T47D (cell line): ENCODE data around the gene NLK.
"Not testable (repeated sequence)": the region's sequence is repeated elsewhere in the genome, so short reads cannot be mapped to it uniquely, and the experiment has no call there.

Experiments
- DNase-seq, 2 experiments: peaks; one replicate each; pipeline versions ENCODE4 v3.0.0 to v3.0.0-alpha.2; 2011 to 2012; ENCODE audit warnings: low read depth in 1 of 2, low spot score in 1 of 2
- JUND ChIP-seq: IDR thresholded peaks from 2 replicates; pipeline ENCODE4 v1.6.1; 2012; ENCODE audit warnings: low read depth
- in situ Hi-C: cut with HindIII; loops from 2 replicates; pipeline ENCODE4 v1.10.0; 2016; ENCODE audit warnings: low sequenced_read_pairs, low pct_unique_long_range_greater_than_20kb

NLK gene

DNA sequence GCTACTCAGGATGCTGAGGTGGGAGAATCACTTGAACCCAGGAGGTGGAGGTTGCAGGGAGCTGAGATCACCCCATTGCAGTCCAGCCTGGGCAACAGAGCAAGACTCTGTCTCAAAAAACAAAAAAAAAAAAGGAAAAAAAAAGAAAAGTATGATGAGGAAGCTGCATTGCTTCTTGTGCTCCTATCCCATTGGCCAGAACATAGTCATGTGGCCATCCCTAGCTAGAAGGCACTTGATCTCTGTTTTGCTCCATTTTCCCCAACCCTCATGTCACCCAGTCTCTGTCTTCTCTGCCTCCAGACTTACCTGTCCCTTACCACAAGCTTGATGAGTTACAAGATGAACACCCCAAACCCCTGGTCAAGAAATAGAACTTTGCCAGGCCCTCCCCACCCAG, 163.8 kb downstream of the NLK start:
- DNase-seq = no peak
- in situ Hi-C loops = no loop called here
- TF ChIP-seq JUND = no peak

DNA sequence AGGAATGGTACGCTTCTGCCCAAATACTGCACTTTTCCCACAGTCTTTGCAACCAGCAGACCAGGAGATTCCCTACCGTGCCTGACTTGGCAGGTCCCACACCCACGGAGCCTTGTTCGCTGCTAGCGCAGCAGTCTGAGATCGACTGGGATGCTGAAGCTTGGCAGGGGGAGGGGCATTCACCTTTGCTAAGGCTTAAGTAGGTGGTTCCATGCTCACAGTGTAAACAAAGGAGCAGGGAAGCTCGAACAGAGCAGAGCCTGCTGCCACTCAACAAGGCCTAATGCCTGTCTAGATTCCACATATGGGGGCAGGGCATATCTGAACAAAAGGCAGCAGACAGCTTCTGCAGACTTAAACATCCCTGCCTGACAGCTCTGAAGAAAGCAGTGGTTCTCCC, 169.3 kb downstream of the NLK start:
- TF ChIP-seq JUND = no peak
- in situ Hi-C loops = no loop called here
- DNase-seq = no peak

DNA sequence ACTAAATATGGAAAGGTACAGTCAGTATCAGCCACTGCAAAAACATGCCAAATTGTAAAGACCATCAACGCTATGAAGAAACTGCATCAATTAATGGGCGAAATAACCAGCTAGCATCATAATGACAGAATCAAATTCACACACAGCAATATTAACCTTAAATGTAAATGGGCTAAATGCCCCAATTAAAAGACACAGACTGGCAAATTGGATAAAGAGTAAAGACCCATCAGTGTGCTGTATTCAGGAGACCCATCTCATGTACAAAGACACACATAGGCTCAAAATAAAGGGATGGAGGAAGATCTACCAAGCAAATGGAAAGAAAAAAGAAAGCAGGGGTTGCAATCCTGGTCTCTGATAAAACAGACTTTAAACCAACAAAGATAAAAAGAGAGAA, 171.1 kb downstream of the NLK start:
- in situ Hi-C loops, DNase-seq: not testable (repeated sequence)

DNA sequence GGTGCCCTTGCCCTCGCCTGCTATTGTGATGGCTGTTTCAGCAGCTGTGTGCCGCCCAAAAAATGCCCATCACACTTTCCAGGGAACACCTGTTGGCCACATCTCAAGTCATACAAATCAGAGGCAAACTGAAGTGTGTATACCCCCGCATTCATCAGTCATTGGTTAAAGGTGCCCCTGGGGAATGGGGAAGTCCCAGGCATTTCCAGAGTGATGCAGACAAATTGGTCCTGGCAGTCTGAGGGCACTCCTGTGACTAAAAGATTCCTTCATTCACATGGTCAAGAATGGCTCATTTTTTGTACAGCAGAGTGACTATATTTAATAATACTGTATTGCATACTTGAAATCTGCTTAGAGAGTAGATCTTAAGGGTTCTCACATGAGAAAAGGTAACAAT, 173.6 kb downstream of the NLK start:
- in situ Hi-C loops = no loop called here
- DNase-seq = no peak
- TF ChIP-seq JUND = no peak

DNA sequence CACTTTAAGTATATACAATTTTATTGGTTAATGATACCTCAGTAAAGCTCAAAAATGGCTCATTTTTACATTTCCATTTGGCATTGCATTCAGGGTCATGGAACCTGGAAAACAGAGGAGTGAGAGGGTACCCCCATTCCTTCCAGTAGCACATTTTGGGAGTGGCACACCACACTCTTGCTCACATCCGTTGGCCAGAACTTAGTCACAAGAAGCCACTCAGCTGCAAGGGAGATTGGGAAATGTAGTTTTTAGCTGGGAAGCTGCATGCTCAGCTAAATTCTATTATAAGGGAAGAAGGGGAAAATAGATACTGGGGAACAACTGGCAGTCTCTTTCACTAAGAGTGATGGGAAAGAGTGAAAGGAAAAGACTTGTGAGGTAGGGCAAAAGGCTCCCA, 174.1 kb downstream of the NLK start:
- no peak for DNase-seq
- TF ChIP-seq JUND = no peak
- in situ Hi-C loops = no loop called here

DNA sequence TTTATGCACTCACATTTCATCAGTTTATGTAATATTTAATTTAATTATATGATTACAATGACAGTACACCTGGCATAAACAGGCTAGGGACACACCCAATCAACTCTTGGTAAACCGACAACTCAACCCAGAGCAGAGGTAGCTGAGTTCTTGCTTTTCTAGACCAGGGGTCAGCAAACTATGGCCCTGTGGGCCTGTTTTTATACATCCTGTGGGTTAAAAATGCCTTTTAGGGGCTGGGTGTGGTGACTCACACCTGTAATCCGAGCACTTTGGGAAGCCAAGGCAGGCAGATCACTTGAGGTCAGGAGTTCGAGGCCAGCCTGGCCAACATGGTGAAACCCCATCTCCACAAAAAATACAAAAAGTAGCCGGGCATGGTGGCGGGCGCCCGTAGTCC, 177.3 kb downstream of the NLK start:
- in situ Hi-C loops = no loop called here
- no peak for TF ChIP-seq JUND
- DNase-seq = no peak

DNA sequence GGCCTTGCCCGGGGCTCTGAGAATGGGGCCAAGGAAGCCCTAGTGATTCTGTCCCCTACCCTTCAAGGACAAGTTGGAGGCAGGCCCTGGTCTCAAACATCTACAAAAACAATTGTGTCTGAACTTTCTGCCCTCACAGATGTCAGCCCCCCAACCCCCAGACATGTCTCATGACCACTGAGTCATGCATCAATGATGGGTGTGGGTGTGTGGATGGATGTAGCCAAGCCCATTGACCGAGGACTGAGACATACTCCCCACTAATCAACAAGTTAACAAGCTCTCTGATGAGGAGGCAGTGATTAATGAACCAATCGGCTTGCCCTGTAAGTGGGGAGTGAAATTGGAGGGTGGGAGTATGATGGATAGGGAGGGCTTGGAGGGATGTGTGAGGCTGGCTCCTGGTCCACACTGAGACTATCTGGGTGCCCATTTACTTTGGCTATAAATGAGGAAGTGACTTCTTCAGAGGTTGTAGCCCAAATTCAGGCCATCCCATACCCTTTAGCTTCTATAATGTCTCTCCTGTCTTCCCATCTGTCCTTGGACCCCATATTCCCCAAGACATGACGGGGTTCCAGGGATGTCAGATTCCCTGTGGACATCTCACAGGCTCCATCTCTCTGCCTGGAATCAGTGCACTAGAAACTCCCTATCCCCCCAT, 179.4 kb downstream of the NLK start:
- in situ Hi-C loops = no loop called here
- TF ChIP-seq JUND = no peak
- DNase-seq = no peak

DNA sequence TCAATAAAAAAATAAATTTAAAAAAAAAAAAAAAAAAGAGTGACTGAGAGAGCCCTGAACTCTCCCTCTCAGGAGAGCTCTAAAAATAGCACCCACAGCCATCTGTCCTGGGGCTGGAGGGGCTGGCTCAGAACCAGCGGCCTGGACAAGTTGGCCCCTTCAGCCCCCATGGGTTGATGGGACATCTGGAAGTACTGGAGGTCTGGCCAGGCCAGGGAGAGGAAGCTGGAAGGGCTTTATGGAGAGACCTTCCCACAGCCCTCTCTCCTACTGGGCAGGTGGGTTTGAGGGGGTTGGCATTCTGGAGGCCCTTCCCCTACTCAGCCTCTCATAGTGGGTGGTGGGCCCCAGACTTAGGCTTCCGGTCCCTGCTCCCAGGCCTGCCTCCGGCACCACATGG, 182.8 kb downstream of the NLK start:
- in situ Hi-C loops = no loop called here
- no peak for DNase-seq
- TF ChIP-seq JUND = no peak

DNA sequence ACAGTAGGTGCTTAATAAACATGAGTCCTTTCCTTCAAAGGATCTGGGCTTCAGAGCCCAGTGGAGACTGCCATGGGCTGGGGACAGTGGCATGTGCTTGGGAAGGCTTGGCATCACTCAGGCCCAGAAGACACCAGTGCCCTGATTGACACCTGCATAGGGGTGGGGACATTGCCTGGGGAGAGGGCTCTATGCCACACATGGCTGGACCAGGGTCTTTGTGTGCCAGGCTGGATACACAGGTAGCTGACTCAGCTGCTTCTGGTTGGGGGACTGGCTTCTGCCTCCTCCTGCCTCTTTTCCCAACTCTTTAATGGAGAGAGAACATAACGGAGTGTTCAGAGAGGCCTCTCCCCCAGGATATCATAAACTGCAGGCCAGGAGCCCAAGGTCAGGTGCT, 183.4 kb downstream of the NLK start:
- no peak for TF ChIP-seq JUND

DNA sequence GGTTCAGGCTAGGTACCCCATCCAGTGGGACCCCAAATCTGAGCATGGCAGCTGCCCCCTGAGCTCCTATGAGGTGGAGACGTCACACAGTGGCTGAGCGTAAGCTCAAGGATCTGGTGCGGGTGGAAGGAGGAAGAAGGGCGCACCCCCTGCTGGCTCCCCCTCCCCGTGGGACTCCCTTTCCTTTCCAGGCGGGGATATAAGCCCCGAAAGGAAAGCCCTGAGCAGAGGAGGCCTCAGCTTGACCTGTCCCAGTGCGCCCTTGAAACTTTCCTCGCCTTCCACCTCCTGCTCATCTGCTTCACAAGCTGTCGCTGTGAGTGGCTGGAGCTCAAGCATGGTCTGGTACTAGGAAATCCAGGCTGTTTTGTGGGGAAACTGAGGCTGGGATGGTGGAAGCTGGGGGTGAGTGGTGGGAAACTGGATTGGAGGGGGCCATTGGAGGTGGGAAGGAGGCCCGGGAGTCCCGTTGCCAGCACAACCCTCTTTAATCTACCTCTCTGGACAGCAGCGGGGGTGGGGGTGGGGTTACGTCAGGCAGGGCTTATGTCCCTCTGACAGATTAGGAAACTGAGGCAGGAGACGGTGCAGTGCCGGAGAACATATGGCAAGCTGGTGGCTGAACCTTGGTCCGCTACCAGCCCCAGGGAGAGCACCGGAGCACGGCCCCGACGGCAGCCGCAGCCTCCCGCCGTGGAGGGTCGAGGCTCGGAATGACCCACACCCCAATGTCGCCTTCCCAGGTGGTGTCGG, 184.3 kb downstream of the NLK start:
- in situ Hi-C loops = no loop called here
- TF ChIP-seq JUND = no peak
- no peak for DNase-seq

More for the DNA sequence above, 183.4 kb downstream of the NLK start:
- in situ Hi-C loops = no loop called here
- DNase-seq = no peak

DNA sequence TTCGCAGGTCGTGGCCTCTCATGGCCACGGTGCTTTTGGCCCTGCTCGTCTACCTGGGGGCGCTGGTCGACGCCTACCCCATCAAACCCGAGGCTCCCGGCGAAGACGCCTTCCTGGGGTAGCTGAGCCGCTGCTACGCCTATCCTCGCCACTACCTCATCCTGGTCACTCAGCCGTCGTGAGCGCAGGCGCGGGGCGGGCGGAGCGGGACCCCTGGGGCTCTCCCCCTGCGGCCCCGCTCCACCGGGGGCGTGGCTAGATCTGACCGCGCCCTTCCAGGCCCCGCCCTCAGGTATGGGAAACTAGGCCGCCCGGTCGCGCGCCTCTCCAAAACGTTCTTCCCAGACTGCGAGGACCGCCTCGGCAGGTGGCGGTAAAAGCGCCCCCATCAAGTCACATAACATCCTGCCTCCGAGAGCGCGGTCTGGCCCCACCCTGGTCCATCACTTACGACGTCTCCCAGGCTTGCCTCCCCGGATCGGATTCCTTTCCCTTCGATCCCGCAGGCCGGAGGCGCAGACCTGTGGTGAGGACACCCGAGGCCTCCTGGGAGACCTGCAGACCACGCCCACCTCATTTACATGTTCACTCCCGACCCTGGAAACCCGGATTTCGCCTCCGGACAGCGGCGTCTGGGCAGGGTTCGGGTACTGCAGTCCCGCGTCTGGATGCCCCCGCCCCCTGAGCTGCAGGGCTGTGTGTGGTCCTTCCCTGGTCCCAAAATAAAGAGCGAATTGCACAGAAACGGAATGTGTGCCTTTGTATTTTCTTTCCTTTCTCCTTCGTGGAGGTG, 185.0 kb downstream of the NLK start:
- in situ Hi-C loops = no loop called here
- TF ChIP-seq JUND = no peak
- peak; percentile 97 to 98 for DNase-seq

DNA sequence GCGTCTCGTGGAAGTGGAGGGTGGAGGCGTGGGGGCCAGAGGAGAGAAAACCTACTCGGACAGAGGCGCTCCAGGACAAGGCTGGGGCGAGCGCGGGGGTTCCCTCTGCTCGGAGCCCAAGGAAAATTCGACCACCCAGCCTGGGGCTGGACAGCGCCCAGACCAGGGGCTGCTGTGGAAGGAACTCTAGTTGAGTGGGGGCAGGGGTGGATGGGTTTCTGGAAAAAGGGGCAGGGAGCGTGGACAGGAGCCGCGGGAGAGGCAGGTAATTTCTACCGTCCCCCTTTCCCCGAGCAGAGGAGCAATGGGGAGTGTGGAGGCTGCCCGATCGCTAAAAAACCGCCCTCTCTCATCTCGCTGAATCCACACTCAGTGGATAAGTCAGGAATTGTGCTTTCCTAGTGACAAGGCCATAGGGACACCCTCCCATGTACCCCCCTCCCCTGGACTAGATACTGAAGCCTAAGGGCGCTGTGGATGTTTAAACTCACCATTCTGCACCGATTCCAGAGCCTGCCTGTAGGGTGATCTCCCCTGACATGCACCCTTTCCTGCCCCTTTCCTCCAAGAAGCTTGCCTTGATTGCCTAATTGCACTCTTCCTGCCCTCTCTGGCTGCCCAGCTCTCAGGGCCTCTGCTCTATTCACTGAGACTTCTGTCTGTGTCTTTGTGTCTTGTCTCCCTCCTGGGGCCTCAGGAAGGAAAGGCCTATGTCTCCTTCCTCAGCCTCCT, 185.8 kb downstream of the NLK start:
- no peak for TF ChIP-seq JUND
- peak in 1 of 2 experiments; percentile 49 for DNase-seq

More for the DNA sequence above, 185.8 kb downstream of the NLK start:
- in situ Hi-C loops = no loop called here
